Measurements from ENCODE around the gene TNNC1. TPM values are rescaled to one million over a fixed set of nuclear protein-coding genes. Genes with fewer than 3 reads are reported as not detected.

Gene TNNC1
- total RNA-seq, 2 experiments from 2014 or later = 7.2 to 7.6 TPM

- intact Hi-C loops (cut with micrococcal nuclease) = no loop called here
- peaks cover 27% of the 10 kb centered on the region for H3K4me1 Mint-ChIP-seq (ENCODE audit: low read depth)
- DNase-seq = no peak
- CTCF ChIA-PET = no interaction called here
- no peak overlapping the region for H3K4me3 Mint-ChIP-seq
- no peak overlapping the region for H3K27ac Mint-ChIP-seq
- no peaks in the 10 kb centered on the region for H3K27me3 Mint-ChIP-seq (ENCODE audit: low read depth)
- no peaks in the 10 kb centered on the region for H3K9me3 Mint-ChIP-seq
- H3K36me3 Mint-ChIP-seq (ENCODE audit: low read depth) = peaks cover 15% of the 10 kb centered on the region
Measured at GRCh38 chr3:52461874-52462273, 8.0 kb upstream of the TNNC1 start.

GRCh38 chr3:52458770-52459545, 5.1 kb upstream of the TNNC1 start:
- no peak overlapping the region for H3K27ac Mint-ChIP-seq
- intact Hi-C loops (cut with micrococcal nuclease) = loop anchor here (5.0 kb wide), 2 partner anchors 313 to 462 kb away; partner anchors contain the start of genes NEK4 and RPL29
- CTCF ChIA-PET = interaction anchor here (1.1 to 6.3 kb wide), 2 partner anchors 11 to 13 kb away, joined by 3 to 34 read pairs; no protein-coding TSS in a partner anchor
- peaks cover 41% of the 10 kb centered on the region for H3K4me1 Mint-ChIP-seq (ENCODE audit: low read depth)
- H3K4me3 Mint-ChIP-seq = no peak overlapping the region
- DNase-seq = no peak
- no peaks in the 10 kb centered on the region for H3K9me3 Mint-ChIP-seq
- peaks cover 18% of the 10 kb centered on the region for H3K36me3 Mint-ChIP-seq (ENCODE audit: low read depth)
- no peaks in the 10 kb centered on the region for H3K27me3 Mint-ChIP-seq (ENCODE audit: low read depth)

DNA sequence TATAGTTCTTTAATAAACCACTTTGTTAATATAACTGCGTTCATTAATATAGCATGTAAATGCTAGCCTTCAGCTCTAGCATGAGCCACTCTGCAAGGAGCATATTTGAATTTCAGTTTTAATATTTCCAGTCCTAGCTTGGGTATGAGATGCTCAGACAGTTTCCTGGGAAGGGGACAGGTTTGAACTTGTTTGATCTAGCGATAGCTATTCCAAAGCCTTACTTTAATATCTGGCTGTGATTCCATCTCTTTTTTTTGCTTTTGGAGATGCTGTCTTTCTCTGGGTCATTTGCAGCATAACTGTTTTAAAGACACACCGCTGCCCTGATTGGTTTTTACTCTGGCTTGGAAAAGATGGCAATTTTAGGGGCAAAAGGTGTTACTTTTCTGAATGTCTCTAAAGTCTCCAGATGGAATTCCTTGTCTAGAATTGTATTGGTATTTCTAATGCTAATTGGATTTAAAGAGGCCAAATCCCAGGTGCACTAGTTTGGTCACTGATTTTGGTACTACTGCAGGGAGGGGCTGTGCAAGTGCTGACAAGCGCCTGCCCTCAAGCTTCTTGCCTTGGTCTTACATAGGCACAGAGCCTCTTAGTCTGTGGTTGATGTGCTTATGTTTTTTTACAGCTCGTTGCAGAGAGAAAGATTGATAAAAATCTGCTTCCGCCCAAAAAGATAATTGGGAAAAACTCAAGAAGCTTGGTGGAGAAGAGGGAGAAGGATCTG, 4.4 kb upstream of the TNNC1 start:
- Mint-ChIP-seq H3K27ac (peak overlapping the region; percentile 10), H3K4me3 (no peak overlapping the region), H3K36me3 (ENCODE audit: low read depth) (peaks cover 18% of the 10 kb centered on the region)

GRCh38 chr3:52456800-52457183, 3.0 kb upstream of the TNNC1 start:
- no peak for DNase-seq
- peaks cover 18% of the 10 kb centered on the region for H3K36me3 Mint-ChIP-seq (ENCODE audit: low read depth)
- CTCF ChIA-PET = interaction anchor here (1.1 to 6.3 kb wide), 3 partner anchors 9 to 16 kb away, joined by 3 to 34 read pairs (median 4); partner anchors contain the start of gene SEMA3G
- H3K4me1 Mint-ChIP-seq (ENCODE audit: low read depth) = peaks cover 36% of the 10 kb centered on the region
- no peaks in the 10 kb centered on the region for H3K27me3 Mint-ChIP-seq (ENCODE audit: low read depth)
- intact Hi-C loops (cut with micrococcal nuclease) = loop anchor here (5.0 kb wide), 2 partner anchors 316 to 459 kb away; partner anchors contain the start of genes NEK4 and RPL29
- peak overlapping the region; percentile 94 for H3K4me3 Mint-ChIP-seq
- peak overlapping the region; percentile 90 for H3K27ac Mint-ChIP-seq
- no peaks in the 10 kb centered on the region for H3K9me3 Mint-ChIP-seq

More for the DNA sequence above, 4.4 kb upstream of the TNNC1 start:
- intact Hi-C loops (cut with micrococcal nuclease) = loop anchor here (5.0 kb wide), 2 partner anchors 314 to 461 kb away; partner anchors contain the start of genes NEK4 and RPL29
- DNase-seq = no peak
- H3K27me3 Mint-ChIP-seq (ENCODE audit: low read depth) = no peaks in the 10 kb centered on the region
- peaks cover 43% of the 10 kb centered on the region for H3K4me1 Mint-ChIP-seq (ENCODE audit: low read depth)
- H3K9me3 Mint-ChIP-seq = no peaks in the 10 kb centered on the region
- CTCF ChIA-PET = interaction anchor here (0.7 to 6.3 kb wide), 3 partner anchors 11 to 30 kb away, joined by 3 to 34 read pairs (median 4); no protein-coding TSS in a partner anchor

DNA sequence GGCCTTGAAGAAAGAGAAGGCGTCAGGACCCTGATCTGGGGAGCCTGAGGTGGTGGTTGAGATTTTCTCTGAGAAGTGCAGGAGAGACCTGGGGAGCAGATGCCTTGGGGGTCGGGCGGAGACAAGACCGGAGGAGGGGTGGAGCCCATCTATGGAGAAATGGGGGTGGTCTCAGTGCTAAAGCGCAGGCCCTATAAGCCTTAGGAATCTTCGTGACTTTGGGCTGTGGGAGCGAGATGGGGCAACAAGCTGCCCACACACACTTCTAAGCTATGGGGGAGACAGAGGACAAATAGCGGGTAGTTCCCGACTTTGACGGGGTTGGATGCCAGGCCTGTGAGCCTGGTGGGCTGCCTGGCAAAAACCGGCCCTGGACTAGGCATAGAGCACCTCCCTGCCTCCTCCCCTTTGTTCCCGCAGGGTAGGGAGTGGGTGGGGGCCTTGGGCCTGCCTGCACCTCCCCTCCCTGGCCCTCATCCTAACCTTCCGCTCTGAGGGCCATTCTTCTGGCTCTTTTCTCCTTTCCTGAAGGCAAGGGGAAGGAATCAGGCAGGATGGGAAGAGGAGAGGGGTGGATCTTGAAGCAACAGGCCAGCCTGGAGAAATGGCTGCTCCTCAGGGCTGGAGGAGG, 2.4 kb upstream of the TNNC1 start:
- Mint-ChIP-seq H3K27ac (peak overlapping the region; percentile 90), H3K4me1 (ENCODE audit: low read depth) (peaks cover 36% of the 10 kb centered on the region), H3K36me3 (ENCODE audit: low read depth) (peaks cover 18% of the 10 kb centered on the region), H3K27me3 (ENCODE audit: low read depth) (no peaks in the 10 kb centered on the region), H3K4me3 (peak overlapping the region; percentile 94), H3K9me3 (no peaks in the 10 kb centered on the region)
- CTCF ChIA-PET = interaction anchor here (1.2 to 6.3 kb wide), 2 partner anchors 9 to 16 kb away, joined by 4 to 34 read pairs; no protein-coding TSS in a partner anchor
- intact Hi-C loops (cut with micrococcal nuclease) = loop anchor here (5.0 kb wide), 2 partner anchors 316 to 459 kb away; partner anchors contain the start of genes NEK4 and RPL29
- no peak for DNase-seq

GRCh38 chr3:52455283-52456168, 1.7 kb upstream of the TNNC1 start, which contains the start of gene NISCH:
Gene NISCH (plus strand): TSS chr3:52455604. CDS start chr3:52455642, 38 bp downstream.
- CTCF ChIA-PET = interaction anchor here (6.3 kb wide), 1 partner anchor 8 kb away, joined by 34 read pairs; no protein-coding TSS in a partner anchor
- H3K27me3 Mint-ChIP-seq (ENCODE audit: low read depth) = no peaks in the 10 kb centered on the region
- H3K36me3 Mint-ChIP-seq (ENCODE audit: low read depth) = peaks cover 15% of the 10 kb centered on the region

DNA sequence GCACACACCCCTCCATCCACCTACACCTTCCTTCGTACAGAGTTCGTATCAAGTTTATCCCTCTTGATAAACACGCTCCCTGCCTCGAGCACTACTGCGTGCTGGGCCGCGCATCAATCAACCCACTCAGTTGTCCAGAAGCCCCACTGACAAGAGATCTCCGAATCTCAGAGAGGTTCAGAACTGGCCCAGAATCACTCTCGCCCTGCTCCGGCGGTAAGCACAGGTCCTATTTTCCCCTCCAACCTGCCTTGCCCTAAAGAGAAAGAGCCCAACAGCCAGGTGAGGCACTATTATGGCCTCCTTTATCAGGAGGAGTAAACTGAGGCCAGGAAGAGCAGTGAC, 1.1 kb upstream of the TNNC1 start:
- no peaks in the 10 kb centered on the region for H3K27me3 Mint-ChIP-seq (ENCODE audit: low read depth)
- H3K4me3 Mint-ChIP-seq = peak overlapping the region; percentile 94
- intact Hi-C loops (cut with micrococcal nuclease) = loop anchor here (1.0 to 5.0 kb wide), 6 partner anchors 81 to 458 kb away; partner anchors contain the start of genes NEK4, PBRM1, POC1A and RPL29
- peaks cover 35% of the 10 kb centered on the region for H3K4me1 Mint-ChIP-seq (ENCODE audit: low read depth)
- H3K27ac Mint-ChIP-seq = peak overlapping the region; percentile 96
- CTCF ChIA-PET = interaction anchor here (1.4 to 6.3 kb wide), 2 partner anchors 7 to 224 kb away, joined by 3 to 34 read pairs; no protein-coding TSS in a partner anchor
- no peaks in the 10 kb centered on the region for H3K9me3 Mint-ChIP-seq
- H3K36me3 Mint-ChIP-seq (ENCODE audit: low read depth) = peaks cover 13% of the 10 kb centered on the region
- DNase-seq = no peak

More at GRCh38 chr3:52455283-52456168, 1.7 kb upstream of the TNNC1 start, which contains the start of gene NISCH:
- H3K4me3 Mint-ChIP-seq = peak within 1 kb of the TSS; percentile 94
- no peaks in the 10 kb centered on the region for H3K9me3 Mint-ChIP-seq
- peaks cover 35% of the 10 kb centered on the region for H3K4me1 Mint-ChIP-seq (ENCODE audit: low read depth)
- intact Hi-C loops (cut with micrococcal nuclease) = loop anchor here (1.0 to 5.0 kb wide), 6 partner anchors 81 to 458 kb away; partner anchors contain the start of genes NEK4, PBRM1, POC1A and RPL29
- DNase-seq = peak; percentile 96
- H3K27ac Mint-ChIP-seq = peak within 1 kb of the TSS; percentile 96

- no peak for DNase-seq
Measured at GRCh38 chr3:52454250-52454937, 553 bp upstream of the TNNC1 start.

GRCh38 chr3:52452570-52453221, 1.1 kb downstream of the TNNC1 start:
- H3K27ac Mint-ChIP-seq = no peak overlapping the region

More at GRCh38 chr3:52454250-52454937, 553 bp upstream of the TNNC1 start:
- CTCF ChIA-PET = interaction anchor here (0.6 to 6.3 kb wide), 4 partner anchors 7 to 223 kb away, joined by 3 to 34 read pairs (median 3); no protein-coding TSS in a partner anchor
- intact Hi-C loops (cut with micrococcal nuclease) = loop anchor here (2.0 kb wide), 2 partner anchors 230 to 300 kb away; partner anchors contain the start of genes PBRM1 and POC1A
- Mint-ChIP-seq H3K27ac (peak overlapping the region; percentile 96), H3K27me3 (ENCODE audit: low read depth) (no peaks in the 10 kb centered on the region), H3K4me3 (peak overlapping the region; percentile 94), H3K9me3 (no peaks in the 10 kb centered on the region), H3K36me3 (ENCODE audit: low read depth) (peaks cover 13% of the 10 kb centered on the region), H3K4me1 (ENCODE audit: low read depth) (peaks cover 35% of the 10 kb centered on the region)

DNA sequence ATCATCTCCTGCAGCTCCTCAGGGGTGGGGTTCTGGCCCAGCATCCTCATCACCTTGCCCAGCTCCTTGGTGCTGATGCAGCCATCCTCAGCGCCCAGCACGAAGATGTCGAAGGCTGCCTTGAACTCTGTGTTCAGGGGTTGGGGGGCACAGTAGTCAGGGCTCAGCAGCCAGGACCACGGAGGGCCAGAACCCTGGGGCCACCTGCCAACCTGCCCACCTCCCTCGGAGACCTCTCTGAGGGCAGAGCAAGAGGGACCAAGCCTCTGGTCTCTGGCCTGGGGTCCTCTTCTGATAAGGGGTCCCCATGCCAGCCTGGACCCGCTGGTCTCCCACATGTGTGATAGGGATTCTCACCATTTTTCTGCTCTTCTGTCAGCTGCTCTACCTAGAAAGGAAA, 1.7 kb downstream of the TNNC1 start:
- intact Hi-C loops (cut with micrococcal nuclease) = no loop called here
- no peak overlapping the region for H3K27ac Mint-ChIP-seq
- CTCF ChIA-PET = interaction anchor here (1.2 to 8.5 kb wide), 3 partner anchors 24 to 40 kb away, joined by 6 to 81 read pairs (median 10); no protein-coding TSS in a partner anchor
- no peaks in the 10 kb centered on the region for H3K27me3 Mint-ChIP-seq (ENCODE audit: low read depth)
- no peak for DNase-seq
- H3K4me3 Mint-ChIP-seq = no peak overlapping the region
- H3K36me3 Mint-ChIP-seq (ENCODE audit: low read depth) = peaks cover 4% of the 10 kb centered on the region
- H3K4me1 Mint-ChIP-seq (ENCODE audit: low read depth) = peaks cover 25% of the 10 kb centered on the region
- H3K9me3 Mint-ChIP-seq = no peaks in the 10 kb centered on the region

More at GRCh38 chr3:52452570-52453221, 1.1 kb downstream of the TNNC1 start:
- Mint-ChIP-seq H3K4me3 (no peak overlapping the region), H3K27me3 (ENCODE audit: low read depth) (no peaks in the 10 kb centered on the region), H3K4me1 (ENCODE audit: low read depth) (peaks cover 30% of the 10 kb centered on the region), H3K9me3 (no peaks in the 10 kb centered on the region), H3K36me3 (ENCODE audit: low read depth) (peaks cover 9% of the 10 kb centered on the region)
- DNase-seq = no peak
- intact Hi-C loops (cut with micrococcal nuclease) = no loop called here
- CTCF ChIA-PET = interaction anchor here (1.2 to 8.5 kb wide), 2 partner anchors 24 to 40 kb away, joined by 6 to 81 read pairs; no protein-coding TSS in a partner anchor

Measured in activated naive CD4-positive, alpha-beta T cell treated with anti-CD3 and anti-CD28 coated beads for 36 hours (primary cell).